ENCODE data around the gene KPNA2.

The KPNA2 gene

DNA sequence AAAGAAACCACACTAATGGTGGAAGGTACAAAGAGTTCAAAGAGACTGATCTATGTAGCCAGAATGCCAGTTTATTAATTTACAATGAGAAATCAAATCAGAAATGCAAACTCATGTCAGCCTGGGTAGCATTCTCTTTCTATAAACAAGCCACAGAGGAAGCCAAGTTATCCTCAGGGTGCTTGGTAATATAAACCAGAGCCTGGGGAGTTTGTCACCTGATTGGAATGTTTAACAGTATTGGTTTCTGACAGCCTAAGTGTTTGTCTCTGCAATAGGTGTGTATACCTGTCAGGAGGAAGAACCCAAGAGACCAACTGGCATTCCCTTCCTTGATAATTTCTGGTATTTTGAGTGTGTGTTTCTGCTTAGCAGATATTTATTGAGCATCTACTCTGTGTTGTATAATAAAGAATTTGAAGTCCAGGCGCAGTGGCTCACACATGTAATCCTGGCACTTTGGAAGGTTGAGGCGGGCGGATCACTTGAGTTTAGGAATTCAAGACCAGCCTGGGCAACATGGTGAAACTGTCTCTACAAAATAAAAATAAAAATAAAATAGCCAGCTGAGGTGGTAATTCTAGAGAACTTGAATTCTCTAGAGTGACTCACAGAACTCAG lies 36.1 kb upstream of the KPNA2 start:
- no peak overlapping the region for H3K4me3 ChIP-seq (ENCODE audit: low read depth, low read length, poor library complexity, severe bottlenecking)
- no peaks in the 10 kb centered on the region for H3K9me2 ChIP-seq (ENCODE audit: low read depth, low read length)
- no peaks in the 10 kb centered on the region for H3K9me3 ChIP-seq (ENCODE audit: low read length)
- no peak overlapping the region for H3K9ac ChIP-seq (ENCODE audit: low read length)
- H4K20me1 ChIP-seq (ENCODE audit: insufficient read depth, low read length): no peaks in the 10 kb centered on the region
- no peak overlapping the region for H3K4me2 ChIP-seq (ENCODE audit: low read length)
- no peak overlapping the region for H3K27ac ChIP-seq (ENCODE audit: low read depth, low read length, poor library complexity, severe bottlenecking)
- no peaks in the 10 kb centered on the region for H3K27me3 ChIP-seq (ENCODE audit: insufficient read depth, low read length)
- no peaks in the 10 kb centered on the region for H3K36me3 ChIP-seq (ENCODE audit: insufficient read depth, low read length)
- H3K79me2 ChIP-seq (ENCODE audit: insufficient read depth, low read length): no peaks in the 10 kb centered on the region
- H2AFZ ChIP-seq (ENCODE audit: low read length): no peak overlapping the region
- no peaks in the 10 kb centered on the region for H3F3A ChIP-seq (ENCODE audit: insufficient read depth, low read length)
- TF ChIP-seq, protein P1, sequence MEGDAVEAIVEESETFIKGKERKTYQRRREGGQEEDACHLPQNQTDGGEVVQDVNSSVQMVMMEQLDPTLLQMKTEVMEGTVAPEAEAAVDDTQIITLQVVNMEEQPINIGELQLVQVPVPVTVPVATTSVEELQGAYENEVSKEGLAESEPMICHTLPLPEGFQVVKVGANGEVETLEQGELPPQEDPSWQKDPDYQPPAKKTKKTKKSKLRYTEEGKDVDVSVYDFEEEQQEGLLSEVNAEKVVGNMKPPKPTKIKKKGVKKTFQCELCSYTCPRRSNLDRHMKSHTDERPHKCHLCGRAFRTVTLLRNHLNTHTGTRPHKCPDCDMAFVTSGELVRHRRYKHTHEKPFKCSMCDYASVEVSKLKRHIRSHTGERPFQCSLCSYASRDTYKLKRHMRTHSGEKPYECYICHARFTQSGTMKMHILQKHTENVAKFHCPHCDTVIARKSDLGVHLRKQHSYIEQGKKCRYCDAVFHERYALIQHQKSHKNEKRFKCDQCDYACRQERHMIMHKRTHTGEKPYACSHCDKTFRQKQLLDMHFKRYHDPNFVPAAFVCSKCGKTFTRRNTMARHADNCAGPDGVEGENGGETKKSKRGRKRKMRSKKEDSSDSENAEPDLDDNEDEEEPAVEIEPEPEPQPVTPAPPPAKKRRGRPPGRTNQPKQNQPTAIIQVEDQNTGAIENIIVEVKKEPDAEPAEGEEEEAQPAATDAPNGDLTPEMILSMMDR (IDR thresholded peaks at IDR 0.05; ENCODE audit: low read length): no peak
- no peak for TF ChIP-seq EZH2 (IDR thresholded peaks at IDR 0.05; ENCODE audit: borderline replicate concordance, low read length)
- H3K4me1 ChIP-seq (ENCODE audit: insufficient read depth, low read length, severe bottlenecking): peaks cover 22% of the 10 kb centered on the region

DNA sequence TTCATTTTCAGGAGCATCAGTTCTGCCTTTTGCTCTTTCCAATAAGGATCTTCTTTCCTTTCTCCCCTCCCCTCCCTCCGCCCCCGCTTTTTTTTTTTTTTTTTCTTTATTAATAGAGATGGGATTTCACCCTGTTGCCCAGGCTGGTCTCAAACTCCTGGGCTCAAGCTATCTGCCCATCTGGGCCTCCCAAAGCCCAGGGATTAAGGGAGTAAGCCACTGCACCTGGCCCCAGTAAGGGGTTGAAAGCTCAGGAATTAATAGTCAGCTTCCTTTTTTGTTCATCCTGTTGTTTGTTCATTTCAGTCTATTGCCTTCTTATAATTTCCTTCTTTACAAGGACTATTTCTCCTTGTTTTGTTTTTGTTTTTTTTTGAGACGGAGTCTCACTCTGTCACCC lies 31.3 kb upstream of the KPNA2 start:
- H3K27me3 ChIP-seq (ENCODE audit: insufficient read depth, low read length): no peaks in the 10 kb centered on the region
- no peaks in the 10 kb centered on the region for H3K9me3 ChIP-seq (ENCODE audit: low read length)
- no peak overlapping the region for H3K4me2 ChIP-seq (ENCODE audit: low read length)
- TF ChIP-seq EZH2 (IDR thresholded peaks at IDR 0.05; ENCODE audit: borderline replicate concordance, low read length): no peak
- TF ChIP-seq, protein P1 (IDR thresholded peaks at IDR 0.05; ENCODE audit: low read length): no peak
- H3K4me3 ChIP-seq (ENCODE audit: low read depth, low read length, poor library complexity, severe bottlenecking): no peak overlapping the region
- no peak overlapping the region for H3K9ac ChIP-seq (ENCODE audit: low read length)
- no peaks in the 10 kb centered on the region for H3K79me2 ChIP-seq (ENCODE audit: insufficient read depth, low read length)
- H3K9me2 ChIP-seq (ENCODE audit: low read depth, low read length): no peaks in the 10 kb centered on the region
- no peak overlapping the region for H2AFZ ChIP-seq (ENCODE audit: low read length)
- H3F3A ChIP-seq (ENCODE audit: insufficient read depth, low read length): no peaks in the 10 kb centered on the region
- no peak overlapping the region for H3K27ac ChIP-seq (ENCODE audit: low read depth, low read length, poor library complexity, severe bottlenecking)
- H4K20me1 ChIP-seq (ENCODE audit: insufficient read depth, low read length): no peaks in the 10 kb centered on the region
- H3K36me3 ChIP-seq (ENCODE audit: insufficient read depth, low read length): no peaks in the 10 kb centered on the region
- no peaks in the 10 kb centered on the region for H3K4me1 ChIP-seq (ENCODE audit: insufficient read depth, low read length, severe bottlenecking)

GRCh38 chr17:68006797-68007196 lies 28.7 kb upstream of the KPNA2 start:
- Histone ChIP-seq H3K9me2 (ENCODE audit: low read depth, low read length) (no peaks in the 10 kb centered on the region), H4K20me1 (ENCODE audit: insufficient read depth, low read length) (no peaks in the 10 kb centered on the region), H3F3A (ENCODE audit: insufficient read depth, low read length) (no peaks in the 10 kb centered on the region), H3K27ac (ENCODE audit: low read depth, low read length, poor library complexity, severe bottlenecking) (no peak overlapping the region), H3K79me2 (ENCODE audit: insufficient read depth, low read length) (no peaks in the 10 kb centered on the region), H3K9ac (ENCODE audit: low read length) (no peak overlapping the region), H3K9me3 (ENCODE audit: low read length) (no peaks in the 10 kb centered on the region), H2AFZ (ENCODE audit: low read length) (no peak overlapping the region), H3K4me1 (ENCODE audit: insufficient read depth, low read length, severe bottlenecking) (peaks cover 4% of the 10 kb centered on the region), H3K4me2 (ENCODE audit: low read length) (no peak overlapping the region), H3K4me3 (ENCODE audit: low read depth, low read length, poor library complexity, severe bottlenecking) (no peak overlapping the region), H3K36me3 (ENCODE audit: insufficient read depth, low read length) (no peaks in the 10 kb centered on the region), H3K27me3 (ENCODE audit: insufficient read depth, low read length) (no peaks in the 10 kb centered on the region)
- no peak for TF ChIP-seq EZH2 (IDR thresholded peaks at IDR 0.05; ENCODE audit: borderline replicate concordance, low read length)
- TF ChIP-seq, protein P1 (IDR thresholded peaks at IDR 0.05; ENCODE audit: low read length): no peak
